HT1080 (cell line): ENCODE data around the gene PTK6. TPM values are rescaled to one million over a fixed set of nuclear protein-coding genes. Genes with fewer than 3 reads are reported as not detected.
"Not testable (repeated sequence)": the region's sequence is repeated elsewhere in the genome, so short reads cannot be mapped to it uniquely, and the experiment has no call there.

Experiments
- DNase-seq: peaks from one replicate; pipeline ENCODE4 v3.0.0-alpha.2; 2015; ENCODE audit warnings: low read depth
- polyA plus RNA-seq, 2 experiments: library from polyadenylated mRNA; depleted of rRNA; stranded (reverse); fragments of >200 nt; gene quantifications; 2 replicates each; pipeline ENCODE4 v1.2.3, GENCODE V29; 2015
- total RNA-seq: library from RNA; depleted of rRNA; stranded (reverse); fragments of >200 nt; shearing (Covaris generic); gene quantifications from 2 replicates; pipeline ENCODE4 v1.2.3, GENCODE V29; 2014; rRNA removed

The PTK6 gene
- total RNA-seq = not detected in 2 replicates
- 0.07 TPM in 1 of 2 replicates, not detected in the other for polyA plus RNA-seq (2015; cell fraction: cytosol; rRNA removed)
- 0.20 TPM in 1 of 2 replicates, not detected in the other for polyA plus RNA-seq (2015; cell fraction: nucleus; rRNA removed)

- DNase-seq = no peak
These were observed at the start of gene PTK6 for GRCh38 chr20:63536997-63537524. Gene PTK6 (minus strand): TSS chr20:63537376. CDS start chr20:63537314, 62 bp downstream.

DNA sequence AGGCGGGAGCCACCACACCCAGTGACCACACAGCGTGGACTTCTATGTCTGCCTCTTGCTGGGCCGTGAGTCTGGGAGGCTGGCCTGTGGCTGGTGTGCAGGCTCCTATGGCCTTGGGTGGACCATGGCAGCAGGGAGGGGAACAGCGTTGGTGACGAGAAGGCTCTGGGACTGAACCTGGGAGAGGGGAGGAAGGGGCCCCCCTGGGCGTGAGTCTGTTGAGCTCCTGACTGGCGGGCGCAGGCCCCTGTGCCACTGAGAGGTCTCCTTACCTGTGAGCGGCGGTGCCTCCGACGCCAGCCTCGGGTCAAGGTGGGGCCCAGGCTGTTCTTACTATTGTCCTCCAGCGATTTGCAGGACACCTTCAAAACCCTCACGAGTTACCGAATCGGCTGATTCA is 49.6 kb upstream of the PTK6 start:
- no peak for DNase-seq

DNA sequence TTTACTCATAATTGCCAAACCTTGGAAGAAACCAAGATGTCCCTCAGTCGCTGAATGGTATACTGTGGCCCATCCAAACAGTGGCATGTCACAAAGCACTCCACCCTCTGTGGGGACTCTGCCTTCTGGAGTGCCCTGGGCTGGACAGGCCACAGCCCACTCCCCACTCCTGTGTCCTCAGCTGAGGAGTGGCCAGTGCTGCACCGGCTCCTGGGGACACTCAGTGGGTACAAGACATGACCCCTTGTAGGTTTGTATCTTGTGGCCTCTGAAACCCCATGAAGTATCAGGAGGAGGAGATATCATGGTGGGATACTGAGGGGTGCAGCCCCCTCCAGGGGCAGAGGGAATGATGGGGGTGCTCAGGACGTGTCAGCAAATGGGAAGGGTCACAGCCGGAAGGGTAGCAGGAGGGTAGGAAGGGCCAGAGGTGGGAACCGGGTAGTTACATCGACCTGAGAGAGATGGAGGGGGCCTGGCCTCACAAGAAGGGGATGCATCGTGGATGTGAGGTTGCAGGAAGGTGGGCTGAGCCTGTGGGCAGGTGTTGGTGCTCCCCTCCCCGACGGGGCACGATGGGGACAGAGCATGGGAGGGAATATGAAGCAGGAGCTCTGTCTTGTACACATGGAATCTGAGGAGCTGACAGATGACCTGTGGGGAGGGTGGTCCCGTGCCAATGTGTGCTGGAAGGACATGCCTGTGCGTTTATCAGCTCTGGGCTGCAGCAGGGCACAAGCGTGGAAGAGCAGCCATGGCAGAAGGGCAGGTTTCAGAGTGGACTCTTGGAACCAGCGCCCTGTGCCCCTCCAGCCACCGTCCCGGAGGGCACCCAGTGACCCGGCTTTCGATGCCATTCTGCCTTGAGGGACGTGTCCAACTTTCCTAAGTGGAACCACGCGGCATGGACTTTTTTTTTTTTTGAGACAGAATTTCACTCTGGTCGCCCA is 48.7 kb upstream of the PTK6 start:
- no peak for DNase-seq

DNA sequence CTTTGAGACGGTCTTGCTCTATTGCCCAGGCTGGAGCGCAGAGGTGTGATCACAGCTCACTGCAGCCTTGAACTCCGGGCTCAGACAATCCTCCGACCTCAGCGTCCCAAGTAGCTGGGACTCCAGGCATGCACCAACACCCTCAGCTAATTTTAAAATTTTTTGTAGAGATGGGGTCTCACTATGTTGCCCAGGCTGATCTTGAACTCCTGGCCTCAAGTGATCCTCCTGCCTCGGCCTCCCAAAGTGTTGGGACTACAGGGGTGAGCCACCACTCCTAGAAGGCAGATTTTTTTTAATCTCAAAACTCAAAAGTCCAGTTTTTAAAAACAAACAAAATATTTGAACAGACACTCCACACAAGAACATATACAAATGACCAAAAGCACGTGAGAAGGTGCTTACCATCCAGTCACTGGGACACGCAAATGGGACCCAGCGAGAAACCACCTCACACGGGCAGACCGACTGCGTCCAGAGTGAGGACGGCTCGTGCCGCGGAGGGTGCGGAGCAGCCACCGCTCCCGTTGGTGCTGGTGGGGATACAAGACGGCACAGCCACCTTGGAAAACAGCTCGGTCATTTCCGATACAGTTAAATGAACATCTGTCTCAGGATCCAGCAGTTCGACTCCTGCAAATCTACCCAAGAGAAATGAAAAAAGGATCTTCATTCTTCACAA is 45.3 kb upstream of the PTK6 start:
- no peak for DNase-seq

DNA sequence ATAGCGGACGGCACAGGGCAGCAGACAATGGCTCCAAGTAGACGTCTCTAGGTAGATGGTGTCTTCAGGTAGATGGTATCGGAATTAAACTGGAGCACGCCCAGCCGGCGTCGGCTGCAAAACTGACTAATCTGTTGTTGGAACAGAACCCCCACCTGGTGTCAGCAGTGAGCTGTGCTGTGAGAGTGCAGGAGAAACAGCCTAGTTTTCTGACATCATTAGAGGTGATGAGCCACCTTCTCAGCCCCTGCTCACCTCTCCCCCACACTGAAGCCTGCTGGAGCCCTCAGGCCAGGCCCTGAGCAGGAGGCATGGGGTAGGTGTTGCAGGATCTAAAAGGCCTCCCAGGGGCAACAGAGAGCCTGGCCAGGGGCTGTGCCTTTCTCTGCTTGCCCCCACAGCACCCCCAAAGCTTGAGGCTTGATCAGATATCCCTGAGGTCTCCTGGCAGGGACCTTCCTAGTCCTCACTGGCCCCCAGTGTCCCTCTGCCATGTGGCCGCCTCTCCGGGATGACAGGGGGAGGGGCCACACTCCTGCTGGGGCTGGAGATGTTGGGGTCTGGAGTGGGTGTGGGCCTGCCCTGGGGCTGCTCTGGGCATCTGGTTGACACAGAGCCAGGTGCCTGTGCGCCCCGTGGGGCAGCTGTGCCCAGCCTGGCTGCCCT is 43.8 kb upstream of the PTK6 start:
- peak; percentile 59 for DNase-seq

GRCh38 chr20:63579017-63579694 is 42.0 kb upstream of the PTK6 start:
- DNase-seq = no peak

DNA sequence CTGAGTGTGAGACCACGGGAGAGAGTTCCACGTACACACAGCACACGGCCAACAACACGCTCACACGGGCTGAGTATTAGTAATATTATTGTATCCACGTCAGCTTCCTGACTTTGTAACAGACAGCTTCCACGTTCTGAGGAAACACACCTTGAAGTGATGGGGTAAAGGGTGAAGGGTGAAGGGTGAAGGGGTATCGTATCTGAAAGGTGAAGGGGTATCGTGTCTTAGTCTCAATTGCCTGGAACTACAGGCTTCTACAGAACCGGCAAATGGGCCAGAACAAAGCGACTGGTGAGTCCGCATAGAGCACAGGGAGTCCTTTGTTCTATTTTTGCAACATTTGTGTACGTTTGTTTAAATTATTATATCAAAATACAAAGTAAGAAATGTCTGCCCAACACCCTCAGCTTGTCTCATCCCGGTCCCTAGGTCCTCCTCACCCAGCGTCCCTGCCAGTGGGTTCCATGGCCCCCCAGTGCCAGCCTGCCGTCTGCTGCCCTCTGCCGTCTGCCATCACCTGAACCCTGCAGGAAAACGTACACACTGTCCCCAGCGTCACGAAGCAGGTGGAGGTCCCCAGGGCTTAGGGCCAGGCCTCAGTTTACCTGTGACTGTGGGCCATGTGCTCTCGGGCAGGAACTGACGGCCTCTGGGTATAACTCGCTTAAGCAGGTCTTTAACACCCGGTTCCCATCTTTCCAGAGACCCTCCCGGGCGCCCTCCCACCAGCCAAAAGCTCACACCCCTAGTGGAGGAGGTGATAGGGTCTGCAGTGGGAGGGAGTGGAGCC is 41.2 kb upstream of the PTK6 start:
- DNase-seq = no peak

DNA sequence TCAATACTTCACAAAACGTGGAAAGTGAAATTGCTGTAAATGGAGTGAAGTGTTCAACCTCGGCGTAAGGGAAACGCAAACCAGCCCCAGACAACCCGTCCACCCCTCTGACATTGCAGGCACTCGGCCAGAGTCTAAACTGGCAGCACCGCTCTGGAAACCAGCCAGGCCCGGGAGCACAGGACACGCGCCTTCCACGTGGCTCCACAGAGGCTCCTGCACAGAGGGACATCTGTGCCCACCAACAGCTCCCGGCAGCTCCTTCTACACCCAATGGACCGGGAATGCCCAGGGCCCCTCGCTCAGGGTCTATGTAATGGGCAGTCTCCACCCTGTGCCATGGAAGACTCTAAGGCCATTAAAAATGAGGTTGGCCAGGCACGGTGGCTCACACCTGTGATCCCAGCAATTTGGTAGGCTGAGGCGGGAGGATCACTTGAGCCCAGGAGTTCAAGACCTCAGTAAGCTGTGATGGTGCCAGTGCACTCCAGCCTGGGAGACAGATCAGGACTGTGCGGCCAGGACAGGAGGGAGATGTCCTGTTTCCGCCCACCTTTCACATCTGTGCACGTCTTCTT is 40.2 kb upstream of the PTK6 start:
- no peak for DNase-seq

GRCh38 chr20:63576311-63576710 is 39.1 kb upstream of the PTK6 start:
- DNase-seq = no peak

DNA sequence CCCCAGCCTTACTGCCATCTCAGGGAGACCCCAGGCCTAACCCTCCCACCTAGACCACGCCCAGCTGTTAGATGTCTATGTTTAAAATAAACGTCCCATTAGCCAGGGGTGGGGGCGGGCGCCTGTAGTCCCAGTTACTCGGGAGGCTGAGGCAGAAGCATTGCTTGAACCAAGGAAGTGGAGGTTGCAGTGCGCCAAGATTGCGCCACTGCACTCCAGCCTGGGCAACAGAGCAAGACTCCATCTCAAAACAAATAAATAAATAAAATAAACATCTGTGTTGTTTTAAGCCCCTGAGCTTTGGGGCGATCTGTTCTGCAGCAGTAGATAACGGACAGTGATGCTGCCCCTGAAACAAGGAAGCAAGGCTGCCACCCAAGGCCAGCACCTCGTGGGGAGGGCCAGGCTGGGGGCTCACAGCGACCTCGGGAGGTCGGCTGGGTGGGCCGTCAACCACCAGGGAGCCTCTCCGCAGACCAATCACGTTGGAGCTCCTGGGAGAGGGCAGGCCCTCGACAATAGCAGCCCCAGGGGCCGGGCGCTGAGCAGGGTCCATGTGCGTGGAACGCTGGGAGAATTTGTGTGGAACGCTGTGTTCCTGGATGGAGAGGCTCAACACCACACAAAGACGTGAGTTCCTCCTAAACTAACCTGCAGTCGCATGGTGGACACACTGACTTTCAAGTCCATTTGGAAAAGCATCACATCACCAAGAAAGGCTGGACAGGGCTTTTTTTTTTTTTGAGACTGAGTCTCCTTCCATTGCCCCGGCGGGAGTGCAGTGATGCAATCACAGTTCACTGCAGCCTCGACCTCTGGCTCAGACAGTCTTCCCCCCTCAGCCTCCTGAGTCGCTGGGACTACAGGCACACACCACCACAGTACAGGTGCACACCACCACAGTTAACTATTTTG is 37.9 kb upstream of the PTK6 start:
- DNase-seq = no peak

DNA sequence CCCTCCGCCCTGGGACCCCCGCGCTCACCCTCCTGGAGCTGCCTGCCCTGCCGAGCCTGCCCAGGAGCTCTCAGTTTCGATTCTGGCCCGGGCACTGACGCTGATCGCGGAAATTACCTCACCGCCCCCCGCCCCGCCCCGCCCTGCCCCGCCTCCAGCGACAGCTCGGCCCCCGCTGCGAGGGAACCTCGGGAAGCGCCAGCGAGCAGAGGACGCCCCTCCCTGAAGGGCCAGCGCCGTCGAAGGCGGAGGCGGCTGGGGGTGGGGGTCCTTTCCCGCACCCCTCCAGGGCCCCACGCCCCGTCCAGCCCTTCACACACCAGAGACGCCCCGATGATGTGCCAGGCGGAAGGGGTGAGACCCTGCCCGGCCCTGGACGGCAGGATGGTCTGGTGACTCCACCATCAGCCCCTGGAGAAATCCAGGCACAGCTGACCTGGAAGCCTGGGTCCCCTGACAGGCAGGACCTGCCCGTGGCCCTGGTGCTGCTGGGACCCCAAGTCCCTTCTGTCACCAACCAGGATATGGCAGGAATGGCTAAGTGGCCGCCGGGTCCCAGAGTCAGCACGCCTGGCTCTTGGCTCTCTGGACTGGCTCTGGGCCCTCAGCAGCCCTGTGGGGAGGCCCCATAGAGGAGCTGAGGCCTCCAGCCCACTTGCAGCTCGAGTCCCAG is 37.1 kb upstream of the PTK6 start, which contains the start of gene HELZ2:
HELZ2 (minus strand) TSS at position 84 of the 673 bp plus-strand sequence. CDS start 1,854 bp downstream, outside the sequence.
- no peak for DNase-seq

DNA sequence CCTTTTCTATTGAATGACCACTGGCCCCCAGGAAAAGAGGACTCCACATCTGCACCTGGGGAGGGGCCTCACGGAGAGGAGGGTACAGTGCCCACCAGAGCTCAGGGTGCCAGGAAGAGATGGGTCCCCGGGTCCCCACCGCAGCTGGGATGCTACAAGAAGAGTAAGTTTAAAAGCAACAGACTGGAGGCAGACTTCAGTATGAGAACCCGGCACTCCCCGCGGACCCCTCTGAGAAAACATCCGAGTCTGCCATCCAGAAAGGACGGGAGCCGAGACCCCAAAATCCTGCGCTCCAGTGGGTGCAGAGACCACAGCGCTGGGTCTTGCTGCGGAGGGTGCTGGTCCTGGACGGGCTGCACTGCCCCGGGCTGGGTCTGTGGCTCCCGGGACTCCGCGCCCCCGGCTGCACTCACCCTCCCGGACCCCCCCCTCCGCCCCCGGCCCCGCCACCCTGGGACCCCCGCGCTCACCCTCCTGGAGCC is 36.5 kb upstream of the PTK6 start:
- DNase-seq = no peak

GRCh38 chr20:63572788-63573646 is 35.8 kb upstream of the PTK6 start:
- peak; percentile 21 for DNase-seq

GRCh38 chr20:63572071-63572787 is 35.1 kb upstream of the PTK6 start:
- no peak for DNase-seq

- DNase-seq = not testable (repeated sequence)
These were observed 33.9 kb upstream of the PTK6 start for GRCh38 chr20:63571087-63571478.
